Stimulated activated memory B cell treated with anti-CD40 and anti-IgM and Interleukin-4, amounts not matched to agents 10 μg/mL and 1 μg/mL and 100 μg/mL, for 72 hours (primary cell): ENCODE data around the gene MYH7B.

ENCODE experiments used
- ATAC-seq: fragments of 150-1000 bp; cut with Tn5 transposase; 2 replicates; pipeline ENCODE4 v1.10.0; 2021
- H3K27ac Mint-ChIP-seq: one replicate; pipeline ENCODE4 v1.8.0; 2022; ENCODE audit warnings: mild to moderate bottlenecking, mixed read lengths
- H3K27me3 Mint-ChIP-seq: one replicate; pipeline ENCODE4 v1.8.0; 2022; ENCODE audit warnings: mixed read lengths
- H3K36me3 Mint-ChIP-seq: one replicate; pipeline ENCODE4 v1.8.0; 2022; ENCODE audit warnings: mixed read lengths
- H3K4me1 Mint-ChIP-seq: one replicate; pipeline ENCODE4 v1.8.0; 2022; ENCODE audit warnings: mixed read lengths
- H3K4me3 Mint-ChIP-seq: one replicate; pipeline ENCODE4 v1.8.0; 2022; ENCODE audit warnings: mild to moderate bottlenecking, moderate library complexity, mixed read lengths
- H3K9me3 Mint-ChIP-seq: one replicate; pipeline ENCODE4 v1.8.0; 2022; ENCODE audit warnings: mixed read lengths

MYH7B gene

DNA sequence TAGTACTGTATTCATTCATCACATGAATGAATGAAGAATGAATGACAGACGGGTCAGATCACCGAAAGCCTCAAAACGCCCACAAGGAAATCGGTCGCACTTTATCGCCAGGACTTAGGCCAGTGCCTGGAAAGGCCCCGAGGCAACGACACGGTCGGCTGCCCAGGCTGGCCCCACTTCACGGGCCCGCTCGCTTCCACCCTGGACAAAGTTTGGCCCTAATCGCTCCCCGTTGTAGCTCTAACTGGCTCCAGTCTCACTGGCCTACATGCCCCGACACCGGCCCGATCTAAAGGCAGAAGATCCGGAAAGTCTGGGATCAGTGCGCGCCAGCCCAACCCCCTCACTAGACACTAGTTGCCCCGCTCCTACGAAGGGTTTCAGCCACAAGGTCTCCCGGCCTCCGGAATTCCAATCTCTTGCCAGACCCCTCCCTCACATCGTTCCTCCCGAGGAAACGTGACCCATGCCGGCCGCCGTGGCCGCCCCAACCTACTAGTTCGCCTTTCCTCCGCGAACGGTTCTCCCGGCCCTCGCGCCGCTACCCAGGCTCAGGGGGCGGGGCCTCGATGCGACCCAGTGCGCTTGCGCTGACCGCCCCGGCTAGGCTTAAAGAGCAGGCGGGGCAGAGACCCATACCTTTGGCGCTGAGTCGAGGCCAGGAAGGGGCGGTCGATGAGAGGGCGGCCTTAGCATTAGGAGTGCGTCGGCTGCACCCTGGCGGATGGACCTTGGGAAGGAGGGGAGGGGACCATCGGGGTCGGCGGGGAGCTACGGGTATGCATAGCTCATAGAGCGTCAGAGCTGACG is at the start of gene MYH7B, which contains the start of gene GSS:
Gene MYH7B (plus strand): TSS at position 638 of the 810 bp plus-strand sequence. CDS start 22,138 bp downstream, outside the sequence.
Gene GSS (minus strand): TSS at position 576 of the 810 bp plus-strand sequence. CDS start 3,954 bp downstream, outside the sequence.
- peak within 1 kb of the TSS; percentile 90 for H3K27ac Mint-ChIP-seq
- peaks cover 26% of the 10 kb centered on the region for H3K4me1 Mint-ChIP-seq
- H3K4me3 Mint-ChIP-seq: peak within 1 kb of the TSS; percentile 86
- ATAC-seq: peak; percentile 97
- H3K36me3 Mint-ChIP-seq: peaks cover under 1% of the 10 kb centered on the region
- H3K27me3 Mint-ChIP-seq: no peaks in the 10 kb centered on the region
- peaks cover 3% of the 10 kb centered on the region for H3K9me3 Mint-ChIP-seq

DNA sequence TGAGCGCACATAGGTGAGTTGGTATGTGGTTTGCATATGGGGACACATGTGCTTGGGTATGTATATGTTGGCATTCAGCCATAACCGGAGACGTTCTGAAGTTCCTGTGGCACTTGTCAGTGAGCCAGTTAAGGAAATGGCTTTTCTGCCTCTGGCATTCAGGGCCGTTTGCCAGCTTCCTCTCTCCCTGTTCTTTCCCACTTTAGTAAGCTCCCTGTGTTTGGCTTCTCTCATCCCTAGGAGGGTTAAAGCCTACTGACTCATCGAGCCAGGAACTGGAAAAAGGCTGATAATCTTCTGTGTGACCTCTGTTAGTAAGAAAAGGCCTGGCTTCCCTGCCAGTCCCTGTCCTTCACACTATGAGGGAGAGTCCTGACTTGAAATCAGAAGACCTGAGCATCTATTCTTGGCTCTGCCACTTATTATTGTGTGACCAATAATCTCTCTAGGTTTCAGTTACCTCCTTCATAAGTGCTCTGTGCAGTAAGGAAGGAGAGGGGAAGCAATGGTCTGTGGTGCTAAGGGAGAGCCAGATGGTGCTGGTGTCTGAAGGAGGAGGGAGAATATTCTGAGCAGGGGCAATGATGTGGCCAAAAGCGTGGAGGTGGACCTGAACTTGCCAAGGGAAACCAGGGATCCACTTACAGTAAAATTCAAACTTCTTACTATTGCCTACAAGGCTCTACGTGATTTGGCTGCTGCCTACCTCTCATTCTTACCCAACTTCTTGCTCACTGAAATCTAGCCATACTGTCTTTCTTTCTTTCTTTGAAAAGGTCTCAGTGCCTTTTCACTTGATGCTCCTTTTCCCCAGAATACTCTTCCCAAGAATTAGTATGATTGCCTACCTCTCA is 47.8 kb upstream of the MYH7B start:
- H3K9me3 Mint-ChIP-seq: no peaks in the 10 kb centered on the region
- H3K27me3 Mint-ChIP-seq: no peaks in the 10 kb centered on the region
- H3K4me3 Mint-ChIP-seq: no peak overlapping the region
- H3K27ac Mint-ChIP-seq: no peak overlapping the region
- ATAC-seq: no peak
- no peaks in the 10 kb centered on the region for H3K4me1 Mint-ChIP-seq
- H3K36me3 Mint-ChIP-seq: peaks cover 6% of the 10 kb centered on the region

DNA sequence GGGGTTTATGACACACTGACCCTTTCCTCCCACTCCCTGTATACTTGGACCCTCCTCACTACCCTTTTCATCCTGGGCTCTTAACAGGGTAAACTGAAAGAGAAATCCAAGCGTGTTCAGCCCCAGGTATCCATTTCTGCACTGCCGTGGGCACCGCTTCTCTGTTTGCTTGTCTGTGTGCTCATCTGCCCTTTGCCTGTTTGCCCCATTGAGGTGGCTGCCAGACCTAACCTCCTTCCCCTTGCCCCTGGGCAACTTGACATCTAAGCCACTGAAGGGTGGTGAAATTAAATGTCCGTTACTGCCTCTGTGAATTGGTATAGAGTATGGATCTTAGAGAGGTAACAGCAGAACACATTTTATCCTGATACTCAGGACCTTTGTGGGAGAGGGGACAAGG is 40.5 kb upstream of the MYH7B start:
- Mint-ChIP-seq H3K27me3 (no peaks in the 10 kb centered on the region), H3K9me3 (no peaks in the 10 kb centered on the region), H3K27ac (no peak overlapping the region), H3K4me3 (no peak overlapping the region), H3K36me3 (peaks cover 22% of the 10 kb centered on the region), H3K4me1 (no peaks in the 10 kb centered on the region)
- ATAC-seq: no peak

DNA sequence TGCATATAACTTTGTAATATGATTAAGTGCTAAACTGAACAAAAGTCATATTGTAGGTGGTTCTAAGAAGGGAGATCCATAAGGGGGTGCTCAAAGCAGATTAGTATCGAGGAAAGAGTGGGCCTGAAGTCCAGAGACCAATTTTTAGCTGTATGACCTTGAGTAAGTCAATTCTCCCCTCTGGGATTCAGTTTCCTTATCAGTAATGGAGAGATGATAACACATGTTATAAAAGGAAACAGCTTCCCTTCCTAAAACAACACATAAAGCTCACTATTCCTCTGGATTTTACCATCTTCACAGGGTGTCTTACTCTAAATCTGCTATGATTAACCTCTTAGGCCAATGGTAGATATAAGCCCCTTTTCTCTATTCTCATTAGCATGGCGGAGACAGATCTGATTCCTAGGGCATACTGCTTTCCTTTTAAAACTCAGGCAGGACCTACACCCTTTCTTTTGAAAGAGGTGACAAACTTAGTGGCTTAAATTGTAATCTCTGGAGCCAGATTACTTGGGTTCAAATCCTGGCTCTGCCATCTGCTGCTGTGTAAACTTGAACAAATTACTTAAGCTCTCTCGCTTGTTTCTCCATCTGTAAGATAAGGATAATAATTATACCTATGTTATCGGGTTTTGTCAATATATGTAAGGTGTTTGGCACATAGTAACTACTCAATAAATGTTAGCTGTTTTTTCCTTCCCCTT is 39.8 kb upstream of the MYH7B start:
- H3K27ac Mint-ChIP-seq: no peak overlapping the region
- H3K36me3 Mint-ChIP-seq: peaks cover 30% of the 10 kb centered on the region
- no peak overlapping the region for H3K4me3 Mint-ChIP-seq
- H3K27me3 Mint-ChIP-seq: no peaks in the 10 kb centered on the region
- no peaks in the 10 kb centered on the region for H3K4me1 Mint-ChIP-seq
- H3K9me3 Mint-ChIP-seq: no peaks in the 10 kb centered on the region
- ATAC-seq: no peak

DNA sequence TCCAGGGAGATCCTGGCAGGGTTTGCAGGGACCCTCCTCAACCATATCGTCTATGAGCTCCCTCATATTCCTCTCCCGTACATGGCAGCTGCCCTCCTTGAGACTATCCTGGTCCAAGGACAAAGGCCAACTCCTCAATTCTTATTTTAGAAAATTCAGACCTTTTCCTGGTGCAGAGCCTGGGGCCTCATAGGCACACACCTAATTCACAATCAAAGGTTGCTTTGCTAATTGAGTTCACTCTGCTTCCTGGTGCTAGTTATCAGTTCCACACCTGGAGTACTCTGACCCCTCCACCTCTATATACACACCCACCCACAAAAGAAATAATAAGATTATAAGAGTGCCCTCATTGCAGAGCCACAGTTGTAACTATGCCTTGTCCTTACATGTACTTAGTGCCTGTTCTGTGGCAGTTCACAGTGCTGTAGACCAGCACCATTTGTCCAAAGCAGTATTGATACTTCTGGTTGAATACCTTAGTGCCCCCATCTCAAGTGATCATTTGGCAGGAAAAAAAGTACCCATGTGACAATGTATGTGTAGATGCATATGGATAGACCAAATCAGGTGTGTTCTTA is 38.8 kb upstream of the MYH7B start:
- Mint-ChIP-seq H3K4me1 (no peaks in the 10 kb centered on the region), H3K27ac (no peak overlapping the region), H3K36me3 (peaks cover 25% of the 10 kb centered on the region), H3K9me3 (no peaks in the 10 kb centered on the region), H3K4me3 (no peak overlapping the region), H3K27me3 (no peaks in the 10 kb centered on the region)
- no peak for ATAC-seq

DNA sequence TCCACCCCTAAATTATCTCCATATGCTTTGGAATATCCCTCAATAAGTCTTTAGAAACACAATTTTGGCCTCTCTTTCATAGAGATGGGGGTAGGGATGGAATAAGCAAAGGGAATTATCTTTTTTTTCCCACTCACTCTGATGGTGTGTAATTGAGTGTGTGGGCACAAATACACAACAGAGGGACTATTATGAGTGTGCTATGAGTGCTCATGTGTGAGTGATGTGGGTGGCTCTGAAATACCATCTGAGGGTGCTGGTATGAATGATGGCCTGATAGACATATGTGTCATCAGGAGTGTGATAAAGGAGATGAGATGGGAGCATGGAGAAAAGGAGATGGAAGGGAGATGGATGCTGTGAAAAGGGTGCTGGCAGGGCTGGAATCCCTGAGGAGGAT is 35.6 kb upstream of the MYH7B start:
- H3K9me3 Mint-ChIP-seq: no peaks in the 10 kb centered on the region
- peaks cover 26% of the 10 kb centered on the region for H3K36me3 Mint-ChIP-seq
- ATAC-seq: no peak
- no peaks in the 10 kb centered on the region for H3K4me1 Mint-ChIP-seq
- no peak overlapping the region for H3K4me3 Mint-ChIP-seq
- H3K27me3 Mint-ChIP-seq: no peaks in the 10 kb centered on the region
- no peak overlapping the region for H3K27ac Mint-ChIP-seq

DNA sequence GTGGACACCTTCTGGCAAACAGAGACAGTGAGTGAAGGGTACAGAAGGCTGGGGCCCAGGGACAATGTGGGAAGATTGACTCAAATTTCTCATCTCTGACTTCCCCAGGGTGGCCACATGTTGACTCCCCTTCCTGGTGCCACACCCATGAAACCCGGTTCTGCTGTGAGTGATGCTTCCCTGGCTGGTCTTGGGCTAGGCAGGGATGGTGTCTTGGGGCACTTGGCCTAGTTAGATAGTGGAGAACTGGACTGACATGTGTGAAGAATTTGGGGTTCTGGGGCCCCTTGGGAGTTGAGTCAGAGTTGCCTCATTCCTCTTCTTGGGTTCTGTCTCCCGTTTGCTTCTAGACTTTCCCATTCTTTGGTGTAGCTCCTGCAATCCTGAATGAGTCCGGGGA is 34.2 kb upstream of the MYH7B start:
- Mint-ChIP-seq H3K27me3 (no peaks in the 10 kb centered on the region), H3K4me1 (no peaks in the 10 kb centered on the region), H3K36me3 (peaks cover 34% of the 10 kb centered on the region), H3K9me3 (no peaks in the 10 kb centered on the region), H3K27ac (no peak overlapping the region), H3K4me3 (no peak overlapping the region)
- ATAC-seq: no peak

DNA sequence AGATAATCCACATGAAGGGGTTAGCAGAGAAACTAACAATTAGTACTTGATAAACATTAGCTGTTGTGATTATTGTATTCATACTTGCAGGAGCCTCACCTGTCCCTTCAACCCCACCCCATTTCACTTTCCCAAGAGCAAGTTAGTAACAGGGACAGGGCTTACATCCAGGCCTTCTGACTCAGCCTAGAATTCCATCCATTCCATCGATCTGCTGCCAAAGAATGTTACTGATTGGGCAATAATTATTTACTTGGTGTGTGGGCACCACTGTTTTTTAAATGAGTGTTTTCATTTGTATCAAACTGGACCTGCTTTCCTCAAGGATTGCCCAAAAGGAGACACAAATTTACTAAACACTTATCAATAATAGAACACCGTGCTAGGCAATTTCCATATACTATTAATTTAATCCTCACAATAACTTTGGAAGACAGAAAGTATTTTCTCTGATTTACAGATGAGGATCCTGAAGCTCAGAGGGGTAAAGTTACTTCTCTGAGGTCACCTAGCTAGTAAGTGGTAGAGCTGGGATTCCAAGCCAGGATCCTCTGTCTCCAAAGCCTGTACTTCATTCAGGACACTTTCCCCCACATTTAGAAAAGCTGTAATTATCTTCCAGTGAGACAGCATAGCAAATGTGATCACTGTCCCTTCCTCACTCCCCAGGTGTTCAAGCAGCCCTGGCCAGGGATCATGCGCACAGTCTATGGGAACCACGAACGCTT is 32.9 kb upstream of the MYH7B start:
- Mint-ChIP-seq H3K27me3 (no peaks in the 10 kb centered on the region), H3K27ac (no peak overlapping the region), H3K4me3 (no peak overlapping the region)

DNA sequence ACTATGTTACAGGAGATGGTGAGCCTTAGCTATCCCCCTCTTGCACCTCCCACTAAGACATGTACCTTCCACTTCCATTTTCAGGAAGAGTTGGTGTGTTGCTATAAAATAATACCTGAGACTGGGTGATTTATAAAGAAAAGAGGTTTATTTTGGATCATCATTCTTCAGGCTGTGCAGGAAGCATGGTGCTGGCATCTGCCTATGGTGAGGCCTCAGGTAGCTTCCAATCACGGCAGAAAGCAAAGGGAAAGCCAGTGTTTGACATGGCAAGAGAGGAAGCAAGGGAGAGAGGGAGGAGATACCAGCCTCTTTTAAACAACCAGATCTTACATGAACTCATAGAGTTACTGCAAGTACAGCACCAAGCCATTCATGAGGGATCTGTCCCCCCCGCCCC is 32.3 kb upstream of the MYH7B start:
- Mint-ChIP-seq H3K4me1 (no peaks in the 10 kb centered on the region), H3K9me3 (no peaks in the 10 kb centered on the region), H3K27ac (no peak overlapping the region), H3K36me3 (peaks cover 38% of the 10 kb centered on the region), H3K27me3 (no peaks in the 10 kb centered on the region), H3K4me3 (no peak overlapping the region)
- no peak for ATAC-seq

More for the DNA sequence above, 32.9 kb upstream of the MYH7B start:
- Mint-ChIP-seq H3K4me1 (no peaks in the 10 kb centered on the region), H3K36me3 (peaks cover 42% of the 10 kb centered on the region), H3K9me3 (no peaks in the 10 kb centered on the region)
- no peak for ATAC-seq

DNA sequence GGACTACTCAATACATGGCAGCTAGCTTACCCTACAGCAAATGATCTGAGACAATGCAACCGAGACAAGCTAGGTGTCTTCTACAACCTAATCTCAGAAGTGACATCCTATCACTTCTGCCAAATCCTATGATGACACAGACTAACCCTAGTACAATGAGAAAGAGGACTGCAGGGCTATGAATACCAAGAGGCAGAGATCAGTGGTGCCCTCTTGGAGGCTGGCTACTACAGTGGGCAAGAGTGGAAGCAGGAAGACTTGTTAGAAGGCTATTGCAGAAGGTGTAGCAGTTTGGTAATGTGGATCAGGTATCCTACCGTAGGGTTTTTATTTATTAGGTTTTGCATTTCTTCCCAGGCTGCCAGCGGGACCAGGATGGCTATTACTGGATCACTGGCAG is 30.3 kb upstream of the MYH7B start:
- H3K36me3 Mint-ChIP-seq: peaks cover 34% of the 10 kb centered on the region
- no peak for ATAC-seq

DNA sequence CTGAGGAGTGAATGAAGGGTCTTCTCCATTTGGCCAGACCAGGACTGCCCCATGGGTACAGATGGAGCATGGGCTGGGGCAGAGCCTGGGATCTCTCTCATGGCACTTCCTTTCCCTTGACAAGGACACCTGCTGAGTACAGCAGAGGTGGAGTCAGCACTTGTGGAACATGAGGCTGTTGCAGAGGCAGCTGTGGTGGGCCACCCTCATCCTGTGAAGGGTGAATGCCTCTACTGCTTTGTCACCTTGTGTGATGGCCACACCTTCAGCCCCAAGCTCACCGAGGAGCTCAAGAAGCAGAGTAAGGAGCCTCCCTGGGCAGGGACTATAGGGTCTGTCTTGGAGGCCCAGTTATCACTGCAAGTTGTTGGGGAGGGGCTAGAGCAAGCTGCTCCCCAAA is 29.7 kb upstream of the MYH7B start:
- ATAC-seq: peak; percentile 21
- H3K4me1 Mint-ChIP-seq: no peaks in the 10 kb centered on the region
- peaks cover 34% of the 10 kb centered on the region for H3K36me3 Mint-ChIP-seq
- no peaks in the 10 kb centered on the region for H3K9me3 Mint-ChIP-seq
- H3K4me3 Mint-ChIP-seq: no peak overlapping the region
- H3K27ac Mint-ChIP-seq: no peak overlapping the region
- no peaks in the 10 kb centered on the region for H3K27me3 Mint-ChIP-seq

More for the DNA sequence above, 30.3 kb upstream of the MYH7B start:
- H3K9me3 Mint-ChIP-seq: no peaks in the 10 kb centered on the region
- H3K4me1 Mint-ChIP-seq: no peaks in the 10 kb centered on the region
- no peaks in the 10 kb centered on the region for H3K27me3 Mint-ChIP-seq
- H3K4me3 Mint-ChIP-seq: no peak overlapping the region
- H3K27ac Mint-ChIP-seq: no peak overlapping the region

DNA sequence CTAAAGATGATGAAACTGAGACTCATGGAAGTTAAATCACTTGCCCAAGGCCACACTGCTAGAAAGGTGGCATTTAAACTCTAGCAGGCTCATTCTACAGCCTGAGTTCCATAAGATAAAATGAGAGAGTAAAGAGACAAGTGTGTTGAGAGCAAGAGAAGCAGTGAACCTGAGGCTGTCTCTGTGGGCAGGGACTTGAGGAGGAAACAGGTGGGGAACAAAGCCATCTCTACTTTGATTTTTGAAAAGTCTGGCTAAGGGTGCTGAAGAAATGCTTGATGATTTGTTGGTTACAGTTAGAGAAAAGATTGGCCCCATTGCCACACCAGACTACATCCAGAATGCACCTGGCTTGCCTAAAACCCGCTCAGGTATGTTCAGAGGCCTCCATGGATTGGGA is 29.1 kb upstream of the MYH7B start:
- no peak for ATAC-seq
- Mint-ChIP-seq H3K9me3 (no peaks in the 10 kb centered on the region), H3K36me3 (peaks cover 40% of the 10 kb centered on the region), H3K4me3 (no peak overlapping the region), H3K27me3 (no peaks in the 10 kb centered on the region), H3K27ac (no peak overlapping the region), H3K4me1 (no peaks in the 10 kb centered on the region)

DNA sequence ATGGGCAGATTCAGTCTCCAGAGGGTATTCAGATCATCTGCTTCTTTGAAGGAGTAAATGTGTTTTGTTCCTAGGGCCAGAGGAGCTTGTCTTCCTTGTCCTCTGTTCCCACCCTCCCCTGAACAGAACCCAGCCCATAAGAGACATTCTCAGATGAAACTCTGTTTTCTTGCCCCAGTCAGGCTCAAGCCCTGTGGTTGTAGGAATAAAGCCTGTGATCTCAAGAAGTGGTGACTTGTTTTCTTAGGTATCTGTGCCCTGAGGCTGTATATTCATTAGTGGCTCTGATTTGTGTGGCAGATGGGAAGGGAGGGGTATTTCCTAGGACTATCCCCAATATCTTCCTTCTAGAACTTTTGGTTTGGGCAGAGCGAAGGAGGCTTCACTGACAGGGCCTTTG is 27.9 kb upstream of the MYH7B start:
- Mint-ChIP-seq H3K4me3 (no peak overlapping the region), H3K27me3 (no peaks in the 10 kb centered on the region), H3K9me3 (no peaks in the 10 kb centered on the region), H3K27ac (no peak overlapping the region), H3K36me3 (peaks cover 51% of the 10 kb centered on the region), H3K4me1 (no peaks in the 10 kb centered on the region)
- no peak for ATAC-seq

DNA sequence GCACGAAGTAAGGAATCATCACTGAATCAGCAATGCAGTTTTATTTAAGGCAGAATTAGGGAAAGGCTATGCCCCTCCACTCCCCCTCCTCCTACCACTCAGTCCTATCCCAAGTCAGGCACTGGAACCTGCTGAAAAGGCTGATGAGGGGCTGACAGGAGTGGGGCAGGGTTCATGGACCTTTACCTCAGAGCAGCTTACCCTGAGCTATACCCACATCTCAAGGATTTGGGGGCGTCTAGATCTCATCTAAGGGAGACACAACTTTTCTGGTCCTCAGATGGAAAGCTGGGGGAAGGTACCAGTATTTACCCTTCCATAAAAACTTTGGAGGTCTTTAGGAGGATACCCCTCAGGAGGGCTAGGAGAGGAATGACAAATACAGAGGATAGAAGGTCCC is 27.3 kb upstream of the MYH7B start:
- Mint-ChIP-seq H3K36me3 (peaks cover 56% of the 10 kb centered on the region), H3K27me3 (no peaks in the 10 kb centered on the region), H3K4me1 (no peaks in the 10 kb centered on the region), H3K9me3 (no peaks in the 10 kb centered on the region), H3K4me3 (no peak overlapping the region), H3K27ac (no peak overlapping the region)
- ATAC-seq: no peak
